BE2C (cell line): ENCODE data around the gene SUN2.

Experiments
- DNase-seq: peaks from one replicate; pipeline ENCODE4 v3.0.0-alpha.2; 2020
- H3K27me3 ChIP-seq: fragments of 250-450 bp; sonication (Bioruptor Pico); 2 replicates; pipeline ENCODE4 v1.5.1; 2020; ENCODE audit warnings: mild to moderate bottlenecking
- H3K36me3 ChIP-seq: fragments of 250-450 bp; sonication (Bioruptor Pico); 2 replicates; pipeline ENCODE4 v1.5.1; 2020; ENCODE audit warnings: mild to moderate bottlenecking
- H3K4me1 ChIP-seq: fragments of 250-450 bp; sonication (Bioruptor Pico); 2 replicates; pipeline ENCODE4 v1.5.1; 2020
- H3K4me3 ChIP-seq: 2 replicates; pipeline ENCODE4 v1.5.1; 2011; ENCODE audit warnings: low read depth, low read length
- H3K9me3 ChIP-seq: fragments of 250-450 bp; sonication (Bioruptor Pico); 2 replicates; pipeline ENCODE4 v1.5.1; 2020
- CTCF ChIP-seq: IDR thresholded peaks from 2 replicates; pipeline ENCODE4 v1.5.1; 2012; ENCODE audit warnings: mild to moderate bottlenecking, low read depth, low read length

SUN2 gene

GRCh38 chr22:38697425-38698089 is 58.2 kb downstream of the SUN2 start:
- 0 out of 2 replicates have a peak overlapping the region, but pooled peaks have one; percentile 21 for H3K4me3 ChIP-seq
- peaks cover 2% of the 10 kb centered on the region; the same call in 1 of the 2 replicates for H3K36me3 ChIP-seq
- H3K4me1 ChIP-seq: peaks cover 6% of the 10 kb centered on the region
- no peaks in the 10 kb centered on the region for H3K9me3 ChIP-seq
- no peaks in the 10 kb centered on the region for H3K27me3 ChIP-seq
- DNase-seq: no peak
- no peak for TF ChIP-seq CTCF

GRCh38 chr22:38696606-38697424 is 59.0 kb downstream of the SUN2 start:
- H3K9me3 ChIP-seq: no peaks in the 10 kb centered on the region
- H3K4me1 ChIP-seq: peaks cover 6% of the 10 kb centered on the region
- peaks cover 5% of the 10 kb centered on the region for H3K36me3 ChIP-seq
- DNase-seq: no peak
- H3K4me3 ChIP-seq: no peak overlapping the region
- no peak for TF ChIP-seq CTCF
- H3K27me3 ChIP-seq: no peaks in the 10 kb centered on the region

- H3K27me3 ChIP-seq: no peaks in the 10 kb centered on the region
- TF ChIP-seq CTCF: no peak
- H3K4me3 ChIP-seq: no peak overlapping the region
- H3K4me1 ChIP-seq: peaks cover 6% of the 10 kb centered on the region
- no peak for DNase-seq
- H3K9me3 ChIP-seq: no peaks in the 10 kb centered on the region
- peaks cover 5% of the 10 kb centered on the region for H3K36me3 ChIP-seq
These were observed 60.9 kb downstream of the SUN2 start for GRCh38 chr22:38694940-38695339.

GRCh38 chr22:38694049-38694448 is 61.7 kb downstream of the SUN2 start:
- Histone ChIP-seq H3K4me3 (no peak overlapping the region), H3K4me1 (peaks cover under 1% of the 10 kb centered on the region), H3K27me3 (no peaks in the 10 kb centered on the region), H3K9me3 (no peaks in the 10 kb centered on the region), H3K36me3 (peaks cover 5% of the 10 kb centered on the region)
- no peak for TF ChIP-seq CTCF
- no peak for DNase-seq

- H3K36me3 ChIP-seq: peaks cover 43% of the 10 kb centered on the region
- DNase-seq: no peak
- H3K27me3 ChIP-seq: no peaks in the 10 kb centered on the region
- no peak overlapping the region for H3K4me3 ChIP-seq
- no peak for TF ChIP-seq CTCF
- no peaks in the 10 kb centered on the region for H3K9me3 ChIP-seq
- H3K4me1 ChIP-seq: no peaks in the 10 kb centered on the region
These were observed 66.1 kb downstream of the SUN2 start for GRCh38 chr22:38689651-38690050.

GRCh38 chr22:38685761-38686160 is 70.0 kb downstream of the SUN2 start:
- H3K36me3 ChIP-seq: peaks cover 53% of the 10 kb centered on the region
- DNase-seq: no peak

More at GRCh38 chr22:38685761-38686160, 70.0 kb downstream of the SUN2 start:
- Histone ChIP-seq H3K27me3 (no peaks in the 10 kb centered on the region), H3K4me1 (no peaks in the 10 kb centered on the region), H3K9me3 (no peaks in the 10 kb centered on the region), H3K4me3 (no peak overlapping the region)
- no peak for TF ChIP-seq CTCF
